HG03159 (cell line): Measurements from ENCODE around the gene KCNT2.

Experiments
- ATAC-seq: cut with Tn5 transposase; IDR thresholded peaks from one replicate; pipeline ENCODE4 v1.9.1; 2021; ENCODE audit warnings: mild to moderate bottlenecking, moderate library complexity; ENCODE audit not compliant: unreplicated experiment

Gene KCNT2

DNA sequence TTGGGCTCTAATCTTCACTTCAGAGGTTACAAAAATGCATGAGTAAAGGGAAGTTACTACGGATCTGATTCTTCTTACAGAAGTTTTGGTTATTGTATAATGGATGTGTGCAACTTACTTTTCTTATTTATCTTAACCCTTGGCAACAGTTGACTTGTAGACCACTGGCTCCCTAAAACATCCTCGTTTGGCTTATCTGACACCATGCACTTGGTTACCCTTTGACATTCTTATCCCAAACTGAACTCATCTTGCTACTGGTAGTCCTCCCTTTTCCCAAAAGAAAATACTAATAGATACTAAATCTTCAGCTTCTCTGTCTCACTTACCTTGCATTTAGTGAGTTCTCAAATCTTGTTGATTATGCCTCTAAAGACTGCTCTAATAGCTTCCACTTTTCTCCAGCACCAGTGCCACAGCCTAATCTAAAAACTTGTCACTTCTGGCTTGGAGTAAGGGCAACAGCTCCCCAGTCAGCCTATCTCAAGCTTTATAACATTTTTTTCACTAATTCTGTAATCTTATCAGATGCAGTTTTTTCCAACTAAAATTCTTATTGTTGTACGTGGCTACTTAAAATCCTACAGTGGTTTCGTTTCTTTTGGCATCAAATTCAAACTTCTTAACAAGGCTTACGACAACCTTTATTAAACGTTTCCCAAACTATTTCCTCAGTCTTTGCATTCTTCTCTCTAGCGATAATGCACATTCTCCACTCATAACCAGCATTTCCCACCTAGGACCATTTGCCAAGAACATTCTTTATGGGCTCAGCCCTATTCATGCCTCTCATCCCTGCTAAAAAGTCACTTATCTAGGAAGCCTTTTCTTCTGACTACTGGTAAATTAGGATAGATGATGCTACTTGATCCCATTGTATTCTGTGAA, 204.2 kb downstream of the KCNT2 start:
- no peak for ATAC-seq

GRCh38 chr1:196401891-196402290, 206.3 kb downstream of the KCNT2 start:
- no peak for ATAC-seq

DNA sequence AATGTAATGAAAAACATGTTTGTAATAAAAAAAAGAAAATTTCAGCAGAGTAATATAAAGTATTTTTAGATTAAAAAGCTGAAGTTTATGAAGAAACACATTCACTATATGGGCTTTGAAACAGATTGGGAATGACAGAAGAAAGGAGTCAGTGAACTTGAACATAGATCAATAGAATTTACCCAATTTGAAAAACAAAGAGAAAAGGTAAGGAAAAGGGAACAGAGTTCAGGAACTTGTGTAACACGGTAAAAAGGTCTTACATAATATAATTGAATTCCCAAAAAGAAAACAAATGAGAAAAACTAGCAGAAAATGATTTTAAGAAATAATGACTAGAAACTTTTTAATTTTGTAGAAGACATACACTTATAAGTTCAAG, 206.8 kb downstream of the KCNT2 start:
- ATAC-seq: no peak

DNA sequence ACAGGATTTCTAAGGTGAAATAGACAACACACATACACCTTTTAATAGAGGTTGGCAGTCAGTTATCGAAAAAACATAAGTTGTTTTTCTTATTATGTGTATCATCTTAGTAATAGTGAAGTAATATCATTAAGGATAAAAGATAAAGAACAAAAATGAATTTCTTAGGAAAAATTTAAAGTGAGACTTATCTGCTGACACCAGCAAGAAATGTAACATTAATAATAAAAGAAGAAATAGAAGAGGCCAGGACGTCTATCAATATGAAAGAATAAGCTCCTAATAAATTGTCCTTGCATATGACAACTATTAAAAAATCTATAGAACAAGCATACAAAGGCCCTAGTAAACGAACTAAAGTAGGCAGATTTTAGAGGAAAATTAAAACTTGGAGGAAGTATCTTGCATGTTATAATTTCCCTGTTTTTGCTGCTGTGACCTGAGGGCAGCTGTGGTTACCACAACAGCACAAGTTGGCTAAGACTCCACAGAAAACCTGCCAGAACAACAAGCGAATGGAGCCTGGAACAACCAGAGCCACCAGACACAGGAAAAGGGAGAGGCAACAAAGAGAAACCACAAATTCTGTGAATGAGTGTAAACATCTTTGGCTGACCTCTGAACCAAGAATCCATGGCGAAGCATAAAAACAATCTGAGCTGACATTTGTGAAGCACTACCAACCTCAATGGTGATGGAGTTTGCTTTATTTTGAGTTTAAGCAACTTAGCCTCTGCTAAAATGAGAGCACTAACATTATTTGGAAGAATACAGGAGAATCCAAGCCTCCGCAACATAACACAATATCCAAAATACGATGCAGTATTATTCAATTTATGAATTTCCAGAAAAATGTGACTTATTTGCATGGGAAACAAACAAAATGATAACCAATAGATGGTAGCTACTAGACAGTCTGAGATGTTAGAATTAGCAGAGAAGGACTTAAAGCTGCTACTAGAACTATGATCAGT, 207.5 kb downstream of the KCNT2 start:
- ATAC-seq: no peak

- ATAC-seq: no peak
Observed at GRCh38 chr1:196399713-196400112, 208.5 kb downstream of the KCNT2 start.

DNA sequence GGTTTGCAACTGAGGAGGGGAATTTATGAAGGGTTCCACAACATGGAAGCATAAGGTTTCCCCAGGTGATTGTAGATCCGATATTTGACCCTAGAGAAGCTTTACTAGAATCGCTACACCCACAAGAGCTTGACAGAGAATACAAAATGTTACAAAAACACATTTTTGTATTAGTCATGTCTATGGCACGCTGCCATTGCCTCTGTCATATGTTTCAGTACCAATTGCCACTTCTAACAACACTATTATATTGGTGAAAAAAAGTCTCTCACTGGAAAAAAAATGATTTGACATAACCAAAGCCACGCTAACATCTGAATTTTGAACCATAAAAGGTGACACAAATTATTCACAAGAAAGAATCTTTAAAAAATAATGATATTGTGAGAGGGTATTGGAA, 214.5 kb downstream of the KCNT2 start:
- no peak for ATAC-seq

GRCh38 chr1:196393282-196393681, 215.0 kb downstream of the KCNT2 start:
- no peak for ATAC-seq

GRCh38 chr1:196387766-196388165, 220.5 kb downstream of the KCNT2 start:
- ATAC-seq: no peak

GRCh38 chr1:196385109-196385508, 223.1 kb downstream of the KCNT2 start:
- no peak for ATAC-seq

DNA sequence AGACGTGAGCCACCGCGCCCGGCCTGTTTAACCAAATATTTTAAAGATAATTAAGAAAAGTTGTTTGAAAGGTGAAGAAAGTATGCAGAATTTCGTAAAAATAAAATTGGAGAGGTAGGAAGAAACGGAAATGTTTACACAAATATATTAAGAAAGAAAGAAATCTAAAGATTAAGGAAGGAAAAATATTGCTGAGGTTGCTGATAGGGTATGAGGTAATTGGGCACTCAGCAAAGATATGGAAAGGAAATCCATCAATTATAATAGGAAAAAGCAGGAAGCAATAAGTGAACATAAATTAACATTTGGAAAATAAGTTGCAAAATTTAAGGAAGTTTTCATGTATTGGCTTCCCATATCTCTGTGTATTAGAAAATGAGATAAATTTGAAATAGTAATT, 225.9 kb downstream of the KCNT2 start:
- no peak for ATAC-seq

DNA sequence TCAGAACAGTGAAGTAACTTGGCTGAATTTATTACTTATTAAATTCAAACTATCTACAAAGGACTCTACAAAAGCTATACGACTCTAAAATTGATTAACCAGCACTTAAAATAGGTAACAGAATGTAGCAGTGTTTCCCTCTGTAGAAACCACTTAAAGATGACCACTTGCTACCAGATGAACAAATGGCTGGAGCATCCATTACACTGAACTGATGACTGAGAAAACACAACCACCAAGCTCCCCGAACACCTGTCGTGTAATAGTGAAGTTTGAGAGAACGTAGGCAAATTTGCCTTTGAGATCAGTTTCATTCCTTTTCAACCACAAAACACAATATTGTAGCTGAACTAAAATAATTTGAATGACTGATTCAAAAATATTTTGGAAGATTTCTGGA, 226.7 kb downstream of the KCNT2 start:
- no peak for ATAC-seq

- no peak for ATAC-seq
Observed at GRCh38 chr1:196380316-196380715, 227.9 kb downstream of the KCNT2 start.

DNA sequence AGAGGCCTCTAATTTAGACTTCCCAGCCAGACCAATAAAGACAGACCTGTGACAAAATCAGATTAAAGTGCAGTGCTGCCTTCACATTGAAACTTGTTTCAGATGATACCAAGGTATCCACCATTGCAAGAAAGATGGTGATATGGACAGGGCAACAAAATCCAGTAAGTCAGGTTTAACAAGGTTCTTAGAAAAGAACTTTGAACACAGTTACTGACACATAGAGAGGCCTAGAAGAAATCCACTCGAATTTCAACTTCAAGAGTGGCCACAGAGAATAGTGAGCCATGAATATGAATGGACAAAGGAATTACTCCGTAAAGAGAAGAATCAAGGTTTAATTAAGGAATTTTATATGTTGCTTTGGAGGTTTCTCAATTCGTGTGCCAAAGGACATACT, 230.4 kb downstream of the KCNT2 start:
- ATAC-seq: no peak

GRCh38 chr1:196376630-196377328, 231.5 kb downstream of the KCNT2 start:
- no peak for ATAC-seq

- no peak for ATAC-seq
Observed at GRCh38 chr1:196373798-196374197, 234.4 kb downstream of the KCNT2 start.

DNA sequence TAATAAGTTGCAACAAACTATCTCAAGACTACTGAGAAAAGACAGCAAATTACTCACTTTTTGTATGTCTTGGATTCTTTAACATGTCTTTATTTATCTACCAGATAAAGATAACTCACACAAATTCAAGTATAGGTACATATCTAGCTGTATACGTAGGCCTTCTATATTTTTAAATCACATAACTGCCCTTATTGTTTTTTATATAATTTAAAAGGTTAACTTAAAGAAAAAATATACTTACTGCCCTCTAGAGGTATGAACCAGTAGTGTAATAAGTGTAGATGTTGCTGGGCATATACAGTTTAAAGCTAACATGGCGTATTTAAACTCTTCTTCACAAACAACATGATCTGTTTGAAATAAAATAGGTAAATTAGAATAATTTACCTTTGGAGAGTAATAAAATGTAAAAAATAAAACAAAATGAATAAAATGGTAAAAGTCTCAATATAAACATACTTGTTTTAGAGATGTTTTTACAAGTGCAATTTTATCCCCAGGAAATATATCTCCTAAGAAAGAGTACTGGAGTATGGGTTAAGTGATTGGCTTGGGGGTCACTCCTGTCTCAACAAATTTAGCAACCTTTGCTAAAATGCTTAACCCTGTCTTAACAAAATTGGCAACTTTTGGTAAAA, 235.2 kb downstream of the KCNT2 start:
- peak; percentile 90 for ATAC-seq

DNA sequence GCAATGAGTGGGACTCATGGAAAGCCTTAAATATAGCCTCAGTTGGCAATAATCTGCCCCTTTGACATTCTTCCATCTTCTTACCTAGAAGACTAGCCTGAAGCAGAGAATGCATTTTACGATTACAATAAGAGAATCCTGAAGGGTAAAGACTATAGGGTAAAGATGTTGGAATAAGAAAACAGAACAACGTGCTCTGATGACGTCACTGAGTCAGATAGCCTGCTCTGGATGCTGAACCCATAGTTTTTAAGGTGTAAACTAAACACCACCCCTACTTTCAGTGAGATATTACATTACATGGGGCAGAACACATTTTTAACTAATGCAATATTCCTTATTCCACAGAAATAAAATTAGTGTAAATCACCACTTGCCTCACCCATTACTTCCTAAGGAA, 240.4 kb downstream of the KCNT2 start:
- no peak for ATAC-seq

GRCh38 chr1:196366817-196367495, 241.3 kb downstream of the KCNT2 start:
- ATAC-seq: no peak

DNA sequence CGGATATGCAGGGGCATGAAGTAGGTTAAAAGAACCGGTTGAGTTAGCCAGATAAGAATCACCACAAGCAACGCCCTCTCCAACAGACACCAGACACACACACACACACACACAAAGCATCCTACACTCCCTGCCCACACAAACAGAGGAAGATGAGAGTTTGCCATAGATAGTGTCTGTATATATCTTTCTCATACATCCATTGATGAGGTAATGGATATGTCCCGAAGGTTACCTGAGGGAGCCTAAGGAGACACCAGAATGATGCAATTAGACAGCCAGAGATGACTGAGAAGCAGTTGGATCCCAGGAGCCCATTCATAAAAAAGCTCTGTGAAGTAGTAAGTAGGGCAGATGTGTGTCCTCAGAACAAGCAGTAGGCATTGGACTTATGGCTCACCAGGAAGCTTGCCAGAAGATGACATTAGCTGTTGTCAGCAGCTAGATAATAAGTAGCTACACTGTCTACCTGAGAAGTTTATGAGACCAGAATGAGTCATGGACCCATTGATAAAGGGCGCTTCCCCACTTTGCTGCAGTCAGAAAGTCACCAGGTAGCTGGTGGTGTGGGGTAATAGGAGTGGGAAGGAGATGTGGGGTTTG, 247.0 kb downstream of the KCNT2 start:
- no peak for ATAC-seq

DNA sequence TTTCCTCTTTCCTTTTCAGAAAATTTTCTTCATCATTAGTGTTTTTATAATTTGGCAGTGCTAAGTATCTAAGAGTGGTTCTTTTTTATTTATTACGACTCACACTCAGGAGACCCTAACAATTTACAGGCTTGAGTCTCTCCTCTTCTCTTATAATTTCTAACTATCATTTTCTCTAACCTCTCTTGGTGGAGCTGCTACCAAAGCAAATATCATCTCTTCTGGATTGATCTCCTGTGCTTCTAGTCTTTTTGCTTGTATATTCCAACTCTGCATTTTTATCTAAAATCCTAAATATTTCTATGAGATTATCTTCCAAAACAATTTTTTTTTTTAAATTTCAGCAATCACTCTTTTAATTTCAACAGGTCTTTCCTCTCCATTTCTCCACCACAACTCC, 250.3 kb downstream of the KCNT2 start:
- ATAC-seq: no peak
